Lower lobe of right lung (tissue), 2 donors: ENCODE measurements around the gene ARR3. TPM values are rescaled to one million over a fixed set of nuclear protein-coding genes. Genes with fewer than 3 reads are reported as not detected.

Experiments
- ATAC-seq, 2 donors: fragments of 200-7000 bp; cut with Tn5 transposase; one replicate each; pipeline ENCODE4 v1.9.1; 2020 to 2022; ENCODE audit warnings: mild to moderate bottlenecking in 2 of 2, moderate library complexity in 2 of 2
- DNase-seq: peaks from one replicate; pipeline ENCODE4 v3.0.0-alpha.2; 2020
- H3K27ac ChIP-seq: fragments of 200-600 bp; one replicate; pipeline ENCODE4 v1.8.0; 2022
- H3K27me3 ChIP-seq: fragments of 200-600 bp; one replicate; pipeline ENCODE4 v1.8.0; 2022; ENCODE audit warnings: low read depth
- H3K36me3 ChIP-seq: fragments of 200-600 bp; one replicate; pipeline ENCODE4 v1.8.0; 2022; ENCODE audit warnings: mild to moderate bottlenecking
- H3K4me1 ChIP-seq: fragments of 200-600 bp; one replicate; pipeline ENCODE4 v1.8.0; 2022
- H3K4me3 ChIP-seq: fragments of 200-600 bp; one replicate; pipeline ENCODE4 v1.8.0; 2022; ENCODE audit warnings: mild to moderate bottlenecking
- H3K9me3 ChIP-seq: fragments of 200-600 bp; one replicate; pipeline ENCODE4 v1.8.0; 2022
- intact Hi-C: fragments of 100-400 bp; cut with DNase I; formaldehyde crosslinking; loops from one replicate; pipeline ENCODE4 v1.11.0; 2022
- long read RNA-seq: library from polyadenylated mRNA; unstranded; transcript quantifications from one replicate; pipeline ENCODE4 v2.0.0, GENCODE V29; 2021
- total RNA-seq: library from RNA; stranded (reverse); fragmentation: NEBNext Ultra II Directional; extraction: Animal tissue kit (Norgen Biotek cat#: 25700); gene quantifications from one replicate; pipeline ENCODE4 v1.2.1, GENCODE V29; 2021
- TF ChIP-seq, protein P1 (sequence below): fragments of 200-600 bp; IDR thresholded peaks from one replicate; pipeline ENCODE4 v1.8.0; 2022; ENCODE audit warnings: antibody characterized with exemption, mild to moderate bottlenecking
- donor health status: DM: no; HTN: yes; CAD: no; lungs with severe emphysema.

Gene ARR3
- total RNA-seq: not detected
- long read RNA-seq: 0 reads

DNA sequence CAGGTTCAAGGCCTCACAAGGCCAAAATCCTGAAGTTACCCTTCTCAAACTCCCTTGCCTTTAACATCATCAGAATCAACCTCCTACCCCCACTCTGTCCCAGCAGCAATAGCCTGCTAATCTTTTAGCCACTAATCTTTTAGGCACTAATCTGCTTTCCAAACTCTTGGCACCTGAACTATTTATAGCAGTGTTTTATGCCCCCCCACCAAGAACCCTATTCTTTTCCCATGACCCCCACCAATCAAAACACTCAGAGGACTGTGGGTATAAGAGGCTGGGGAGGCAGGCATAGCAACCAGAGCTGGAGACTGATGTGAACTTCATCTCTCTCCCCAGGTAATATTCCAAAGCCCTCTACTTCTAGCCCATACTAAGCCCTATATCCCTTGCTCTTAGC is at the start of gene ARR3:
Gene ARR3, plus strand, starts transcription at position 301 of the 400 bp plus-strand sequence. CDS start 1,052 bp downstream, outside the sequence.
- H3K36me3 ChIP-seq: no peaks in the 10 kb centered on the region
- TF ChIP-seq, protein P1, sequence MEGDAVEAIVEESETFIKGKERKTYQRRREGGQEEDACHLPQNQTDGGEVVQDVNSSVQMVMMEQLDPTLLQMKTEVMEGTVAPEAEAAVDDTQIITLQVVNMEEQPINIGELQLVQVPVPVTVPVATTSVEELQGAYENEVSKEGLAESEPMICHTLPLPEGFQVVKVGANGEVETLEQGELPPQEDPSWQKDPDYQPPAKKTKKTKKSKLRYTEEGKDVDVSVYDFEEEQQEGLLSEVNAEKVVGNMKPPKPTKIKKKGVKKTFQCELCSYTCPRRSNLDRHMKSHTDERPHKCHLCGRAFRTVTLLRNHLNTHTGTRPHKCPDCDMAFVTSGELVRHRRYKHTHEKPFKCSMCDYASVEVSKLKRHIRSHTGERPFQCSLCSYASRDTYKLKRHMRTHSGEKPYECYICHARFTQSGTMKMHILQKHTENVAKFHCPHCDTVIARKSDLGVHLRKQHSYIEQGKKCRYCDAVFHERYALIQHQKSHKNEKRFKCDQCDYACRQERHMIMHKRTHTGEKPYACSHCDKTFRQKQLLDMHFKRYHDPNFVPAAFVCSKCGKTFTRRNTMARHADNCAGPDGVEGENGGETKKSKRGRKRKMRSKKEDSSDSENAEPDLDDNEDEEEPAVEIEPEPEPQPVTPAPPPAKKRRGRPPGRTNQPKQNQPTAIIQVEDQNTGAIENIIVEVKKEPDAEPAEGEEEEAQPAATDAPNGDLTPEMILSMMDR: no peak
- no peak within 1 kb of the TSS for H3K4me3 ChIP-seq
- no peak within 1 kb of the TSS for H3K27ac ChIP-seq
- no peaks in the 10 kb centered on the region for H3K9me3 ChIP-seq
- DNase-seq (no peak), ATAC-seq (no peak)
- H3K27me3 ChIP-seq: no peaks in the 10 kb centered on the region
- intact Hi-C loops: no loop called here
- no peaks in the 10 kb centered on the region for H3K4me1 ChIP-seq

GRCh38 chrX:70219938-70220764 is 48.0 kb upstream of the ARR3 start:
- no peak for ATAC-seq
- DNase-seq: no peak
- Histone ChIP-seq H3K36me3 (no peaks in the 10 kb centered on the region), H3K27ac (no peak overlapping the region), H3K27me3 (no peaks in the 10 kb centered on the region), H3K4me1 (no peaks in the 10 kb centered on the region), H3K4me3 (no peak overlapping the region), H3K9me3 (no peaks in the 10 kb centered on the region)
- intact Hi-C loops: no loop called here
- TF ChIP-seq, protein P1: no peak

DNA sequence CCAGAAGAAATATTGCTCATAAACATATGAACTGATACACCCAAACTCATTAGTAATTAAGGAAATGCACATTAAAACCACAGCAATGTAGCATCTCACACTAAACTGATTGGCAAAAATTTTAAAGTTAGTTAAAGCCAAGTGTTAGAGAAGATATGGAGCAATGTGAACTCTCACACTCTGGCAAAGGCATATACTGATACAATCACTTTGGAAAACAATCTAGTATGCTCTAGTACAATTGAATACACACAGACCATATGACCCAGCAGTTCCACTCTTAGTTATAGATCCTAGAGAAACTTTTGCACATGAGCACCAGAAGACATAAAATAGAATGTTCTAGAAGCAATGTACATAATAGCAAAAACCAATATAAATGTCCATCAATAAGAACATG is 42.1 kb upstream of the ARR3 start:
- no peak for DNase-seq
- Histone ChIP-seq H3K9me3 (no peaks in the 10 kb centered on the region), H3K4me3 (no peak overlapping the region), H3K4me1 (no peaks in the 10 kb centered on the region), H3K27ac (no peak overlapping the region), H3K27me3 (no peaks in the 10 kb centered on the region), H3K36me3 (no peaks in the 10 kb centered on the region)
- no peak for ATAC-seq
- intact Hi-C loops: no loop called here
- TF ChIP-seq, protein P1: no peak

- H3K27me3 ChIP-seq: no peaks in the 10 kb centered on the region
- no peak overlapping the region for H3K4me3 ChIP-seq
- H3K36me3 ChIP-seq: no peaks in the 10 kb centered on the region
- TF ChIP-seq, protein P1: no peak
- intact Hi-C loops: no loop called here
- H3K27ac ChIP-seq: no peak overlapping the region
- ATAC-seq: no peak
- DNase-seq: no peak
- H3K9me3 ChIP-seq: no peaks in the 10 kb centered on the region
- H3K4me1 ChIP-seq: no peaks in the 10 kb centered on the region
Measured at GRCh38 chrX:70226687-70227086, 41.4 kb upstream of the ARR3 start.

GRCh38 chrX:70231666-70232065 is 36.5 kb upstream of the ARR3 start:
- Histone ChIP-seq H3K27ac (no peak overlapping the region), H3K4me1 (no peaks in the 10 kb centered on the region), H3K4me3 (no peak overlapping the region), H3K36me3 (no peaks in the 10 kb centered on the region), H3K9me3 (no peaks in the 10 kb centered on the region), H3K27me3 (no peaks in the 10 kb centered on the region)
- no peak for ATAC-seq
- intact Hi-C loops: no loop called here
- TF ChIP-seq, protein P1: no peak
- DNase-seq: no peak
